NB4 (cell line): ENCODE measurements around the gene UBE2C.
A peak's percentile ranks its signal among the peaks of the same experiment; 100 is the strongest.
"Not testable (repeated sequence)": the region's sequence is repeated elsewhere in the genome, so short reads cannot be mapped to it uniquely, and the experiment has no call there.

Experiments
- DNase-seq: peaks from one replicate; pipeline ENCODE4 v3.0.0; 2010; ENCODE audit warnings: low read depth
- H3K4me3 ChIP-seq: one replicate; pipeline ENCODE4 v1.5.1; 2011; ENCODE audit warnings: mild to moderate bottlenecking, low read depth, low read length, moderate library complexity
- MYC ChIP-seq: IDR thresholded peaks from 2 replicates; pipeline ENCODE4 v1.6.1; 2011; ENCODE audit warnings: low read depth, low read length
- POLR2A ChIP-seq: IDR thresholded peaks from 2 replicates; pipeline ENCODE4 v1.6.1; 2011; ENCODE audit warnings: mild to moderate bottlenecking; ENCODE audit not compliant: insufficient read length; ENCODE audit errors: extremely low read depth
- TF ChIP-seq, protein P1 (sequence below): IDR thresholded peaks from one replicate; pipeline ENCODE4 v1.5.1; 2012; ENCODE audit warnings: low read depth, low read length
- TF ChIP-seq, protein P2 (sequence below): IDR thresholded peaks from 2 replicates; pipeline ENCODE4 v1.6.1; 2011; ENCODE audit warnings: low read depth, low read length

The UBE2C gene

DNA sequence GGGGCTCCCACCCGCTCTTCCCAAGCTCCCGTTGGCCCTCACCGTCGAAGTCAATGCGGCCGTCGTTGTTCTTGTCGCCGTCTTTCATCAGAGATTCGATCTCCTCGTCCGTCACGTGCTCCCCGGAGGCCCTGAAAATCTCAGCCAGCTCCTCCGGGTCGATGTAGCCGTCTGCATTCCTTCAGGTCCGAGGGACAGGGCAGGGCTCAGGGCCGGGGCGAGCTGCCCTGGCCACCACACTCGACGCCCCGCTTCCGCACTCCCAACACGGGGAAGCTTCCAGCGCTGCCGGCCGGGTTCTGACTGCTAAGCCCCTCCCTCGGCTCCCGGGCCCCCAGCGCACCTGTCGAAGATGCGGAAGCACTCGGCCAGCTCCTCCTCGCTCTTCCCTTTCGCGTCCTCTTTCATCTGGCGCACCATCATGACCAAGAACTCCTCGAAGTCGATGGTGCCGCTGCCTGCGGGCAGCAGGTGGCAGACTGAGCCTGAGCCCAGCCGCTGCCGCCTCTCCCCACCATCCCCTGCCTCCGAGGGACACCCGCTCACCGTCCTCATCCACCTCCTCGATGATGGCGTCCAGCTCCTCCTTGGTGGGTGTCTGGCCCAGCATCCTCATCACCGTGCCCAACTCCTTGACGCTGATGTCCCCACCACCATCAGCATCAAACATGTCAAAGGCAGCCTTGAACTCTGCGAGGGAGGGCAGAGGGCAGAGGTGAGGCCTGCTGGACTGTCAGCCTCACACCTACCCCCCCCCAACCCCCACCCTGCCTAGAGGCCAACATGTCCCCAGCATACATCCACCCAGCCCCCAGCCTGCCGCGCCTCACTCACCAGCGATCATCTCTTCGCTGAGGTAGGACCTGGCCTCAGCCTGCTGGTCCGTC, 11.7 kb downstream of the UBE2C start:
- TF ChIP-seq, protein P1, sequence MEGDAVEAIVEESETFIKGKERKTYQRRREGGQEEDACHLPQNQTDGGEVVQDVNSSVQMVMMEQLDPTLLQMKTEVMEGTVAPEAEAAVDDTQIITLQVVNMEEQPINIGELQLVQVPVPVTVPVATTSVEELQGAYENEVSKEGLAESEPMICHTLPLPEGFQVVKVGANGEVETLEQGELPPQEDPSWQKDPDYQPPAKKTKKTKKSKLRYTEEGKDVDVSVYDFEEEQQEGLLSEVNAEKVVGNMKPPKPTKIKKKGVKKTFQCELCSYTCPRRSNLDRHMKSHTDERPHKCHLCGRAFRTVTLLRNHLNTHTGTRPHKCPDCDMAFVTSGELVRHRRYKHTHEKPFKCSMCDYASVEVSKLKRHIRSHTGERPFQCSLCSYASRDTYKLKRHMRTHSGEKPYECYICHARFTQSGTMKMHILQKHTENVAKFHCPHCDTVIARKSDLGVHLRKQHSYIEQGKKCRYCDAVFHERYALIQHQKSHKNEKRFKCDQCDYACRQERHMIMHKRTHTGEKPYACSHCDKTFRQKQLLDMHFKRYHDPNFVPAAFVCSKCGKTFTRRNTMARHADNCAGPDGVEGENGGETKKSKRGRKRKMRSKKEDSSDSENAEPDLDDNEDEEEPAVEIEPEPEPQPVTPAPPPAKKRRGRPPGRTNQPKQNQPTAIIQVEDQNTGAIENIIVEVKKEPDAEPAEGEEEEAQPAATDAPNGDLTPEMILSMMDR = peak; percentile 59
- no peak for TF ChIP-seq POLR2A
- TF ChIP-seq MYC = no peak
- TF ChIP-seq, protein P2, sequence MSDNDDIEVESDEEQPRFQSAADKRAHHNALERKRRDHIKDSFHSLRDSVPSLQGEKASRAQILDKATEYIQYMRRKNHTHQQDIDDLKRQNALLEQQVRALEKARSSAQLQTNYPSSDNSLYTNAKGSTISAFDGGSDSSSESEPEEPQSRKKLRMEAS = no peak
- peak; percentile 66 for DNase-seq
- H3K4me3 ChIP-seq = no peak overlapping the region

DNA sequence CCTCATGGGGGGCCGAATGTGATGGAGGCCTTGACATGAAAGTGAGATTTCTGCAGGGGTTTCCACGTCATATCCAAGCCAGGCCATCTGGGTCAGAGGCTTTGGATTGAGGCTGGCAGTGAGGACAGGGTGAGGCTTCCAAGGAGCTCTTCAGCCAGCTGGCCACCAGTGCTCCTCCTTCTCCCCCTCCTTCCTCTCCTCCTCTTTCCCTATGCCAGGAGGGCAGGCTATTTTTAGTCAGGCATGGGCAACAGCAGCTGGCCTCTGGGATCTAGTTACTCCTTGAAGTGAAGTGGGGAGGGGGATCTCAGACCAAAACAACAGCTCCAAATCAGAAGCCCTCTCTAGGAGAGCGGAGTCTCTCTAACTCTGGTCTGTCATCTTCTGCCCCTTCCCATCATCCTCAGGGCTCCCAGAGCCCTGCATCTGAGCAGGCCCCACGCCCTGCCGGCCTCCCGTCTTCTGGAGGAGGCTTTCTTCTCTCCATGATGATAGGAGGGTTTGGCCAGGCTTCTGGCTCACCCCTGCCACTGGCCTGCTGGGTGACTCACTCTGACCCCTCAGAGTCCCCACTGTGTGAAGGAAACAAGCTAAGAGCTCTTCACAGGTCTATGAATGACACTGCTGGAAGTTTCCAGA, 14.1 kb downstream of the UBE2C start:
- DNase-seq = no peak
- TF ChIP-seq POLR2A = no peak
- TF ChIP-seq, protein P1 = no peak
- no peak for TF ChIP-seq MYC
- TF ChIP-seq, protein P2 = no peak
- H3K4me3 ChIP-seq = no peak overlapping the region

DNA sequence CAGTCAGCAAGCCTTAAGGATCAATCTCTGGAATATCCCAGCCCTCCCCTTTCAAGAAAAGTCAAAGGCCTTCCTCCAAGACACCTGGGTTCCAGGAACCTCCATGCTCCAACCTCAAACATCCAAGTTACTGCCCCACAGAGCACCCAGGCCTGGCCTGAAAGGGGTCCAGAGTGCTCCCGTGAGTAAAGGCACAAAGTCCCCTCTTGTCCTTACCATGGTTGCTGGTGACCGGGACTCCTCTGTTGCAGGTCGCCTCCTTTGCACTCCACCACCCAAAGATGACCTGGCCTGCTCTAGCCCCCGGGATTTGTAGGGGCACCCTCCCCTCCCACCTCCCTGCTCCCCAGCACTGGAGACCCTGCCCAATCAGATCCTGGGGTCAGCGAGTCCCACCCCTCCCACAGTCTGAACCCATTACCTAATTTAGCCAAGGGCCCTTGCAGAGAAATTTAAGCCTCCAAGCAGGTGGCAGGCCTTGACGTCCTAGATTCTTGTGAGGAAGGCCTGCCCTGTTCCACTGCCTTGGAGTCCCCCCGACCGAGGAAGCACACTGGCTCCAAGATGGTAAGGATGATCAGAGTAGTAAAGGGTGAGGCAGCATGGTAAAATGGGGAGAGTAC, 14.7 kb downstream of the UBE2C start, which contains the start of gene TNNC2:
Gene TNNC2 (minus strand): TSS at position 283 of the 623 bp plus-strand sequence. CDS start 64 bp downstream, at position 219.
- H3K4me3 ChIP-seq = no peak within 1 kb of the TSS
- TF ChIP-seq MYC = no peak
- TF ChIP-seq POLR2A = no peak
- TF ChIP-seq, protein P1 = no peak
- TF ChIP-seq, protein P2 = no peak
- DNase-seq = no peak

DNA sequence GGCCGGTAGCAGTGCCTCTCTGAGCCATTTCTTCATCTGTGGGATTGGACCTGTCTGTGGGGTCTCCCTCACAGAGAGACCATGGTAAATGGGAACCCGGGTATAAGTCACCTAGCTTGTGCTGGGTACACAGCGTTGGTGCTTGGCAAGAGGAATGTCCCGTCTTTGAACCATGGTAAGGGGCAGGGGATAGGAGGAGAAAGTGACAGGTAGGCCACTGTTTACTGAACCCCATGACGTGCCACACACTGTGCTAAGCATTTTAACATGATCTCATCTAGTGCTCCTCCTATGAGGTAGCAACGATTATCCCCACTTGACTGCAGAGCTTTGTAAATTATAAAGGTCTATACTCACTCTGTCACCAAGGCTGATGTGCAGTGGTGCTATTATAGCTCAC, 15.3 kb downstream of the UBE2C start:
- DNase-seq = no peak
- H3K4me3 ChIP-seq = no peak overlapping the region
- TF ChIP-seq, protein P1 = no peak

DNA sequence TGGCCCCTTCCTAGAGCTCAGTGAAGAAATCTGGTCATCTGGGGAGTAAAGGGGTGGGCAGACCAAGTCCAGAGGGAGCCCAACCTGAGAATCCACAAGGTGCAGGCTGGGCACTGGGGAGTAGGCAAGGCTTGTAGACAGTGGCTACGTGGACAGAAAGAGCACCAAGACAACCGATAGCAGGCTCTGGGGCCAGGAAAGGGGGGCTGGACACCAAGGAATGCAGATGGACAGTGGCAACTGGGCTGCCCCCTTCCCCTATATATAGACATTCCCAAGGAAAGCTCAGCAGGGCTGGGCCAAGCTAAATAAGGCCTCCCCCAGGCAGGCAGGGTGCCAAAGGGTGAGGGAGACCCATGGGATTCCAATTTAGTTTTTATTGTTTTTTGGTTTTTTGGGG, 16.1 kb downstream of the UBE2C start:
- DNase-seq = no peak
- no peak overlapping the region for H3K4me3 ChIP-seq
- no peak for TF ChIP-seq MYC
- TF ChIP-seq POLR2A = no peak
- TF ChIP-seq, protein P2 = no peak
- TF ChIP-seq, protein P1 = no peak

DNA sequence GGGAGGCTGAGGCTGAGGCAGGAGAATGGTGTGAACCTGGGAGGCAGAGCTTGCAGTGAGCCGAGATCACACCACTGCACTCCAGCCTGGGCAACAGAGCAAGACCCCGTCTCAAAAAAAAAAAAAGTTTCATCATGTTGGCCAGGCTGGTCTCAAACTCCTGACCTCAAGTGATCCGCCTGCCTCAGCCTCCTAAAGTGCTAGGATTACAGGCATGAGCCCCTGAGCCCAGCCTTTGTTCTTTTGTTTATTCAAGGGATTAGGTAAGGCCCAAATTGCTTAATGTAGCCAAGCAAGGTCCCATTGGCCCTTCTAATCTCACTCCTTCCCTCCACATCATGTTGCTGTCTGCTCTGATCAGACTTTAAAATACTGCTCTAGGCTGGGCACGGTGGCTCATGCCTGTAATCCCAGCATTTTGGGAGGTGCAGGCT, 17.2 kb downstream of the UBE2C start:
- H3K4me3 ChIP-seq, DNase-seq: not testable (repeated sequence)
